Measurements from ENCODE around the gene WFDC10A. TPM values are rescaled to one million over a fixed set of nuclear protein-coding genes. Genes with fewer than 3 reads are reported as not detected.

Gene WFDC10A
- polyA plus RNA-seq, 2 of the 4 experiments (the other 2 are of a cell fraction): not detected

GRCh38 chr20:45607810-45608209 lies 21.7 kb upstream of the WFDC10A start:
- CTCF ChIA-PET: no interaction called here
- POLR2A ChIA-PET: no interaction called here
- no peak overlapping the region for H3K4me3 ChIP-seq

DNA sequence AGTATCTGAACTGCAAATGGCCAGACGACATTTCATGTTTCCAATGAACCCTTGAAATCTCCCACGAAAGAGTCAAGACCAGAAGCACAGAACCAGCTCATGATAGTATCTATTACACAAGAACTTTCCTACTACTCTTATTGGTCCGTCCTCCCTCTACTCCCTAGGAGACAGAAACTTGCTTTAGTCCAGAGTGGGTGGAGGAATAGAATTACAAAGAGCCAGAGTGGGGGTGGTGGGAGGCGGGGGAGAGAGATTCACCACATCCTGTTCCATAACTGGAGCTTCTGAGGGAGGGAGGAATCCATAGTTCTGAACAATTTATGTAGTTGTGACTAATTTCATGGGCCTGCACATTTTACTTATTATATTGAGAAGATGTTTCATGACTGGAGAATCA lies 18.5 kb upstream of the WFDC10A start:
- ATAC-seq: no peak
- FAIRE-seq: no peak
- CTCF ChIA-PET: interaction anchor here (0.7 to 1.3 kb wide), 3 partner anchors 18 to 744 kb away, joined by 3 read pairs; partner anchors contain the start of gene WFDC10A

More at GRCh38 chr20:45607810-45608209, 21.7 kb upstream of the WFDC10A start:
- 19% methylated on average over 1 of the region's 1 CpG for WGBS (ENCODE audit: missing lambda C conversion rate)
- DNase-seq (ENCODE audit: low read depth in 1 of 2, low spot score in 1 of 2) (no peak), ATAC-seq (no peak), FAIRE-seq (no peak)
- Histone ChIP-seq H3K4me1 (no peaks in the 10 kb centered on the region), H3K4me2 (no peak overlapping the region), H3K9me3 (peaks cover 6% of the 10 kb centered on the region; the same call in 1 of the 3 replicates), H3K27ac (no peak overlapping the region)
- TF ChIP-seq PHF8 (IDR thresholded peaks at IDR 0.05; ENCODE audit: borderline replicate concordance, low read depth) (no peak), MAFK (IDR thresholded peaks at IDR 0.05; ENCODE audit: partially characterized antibody) (no peak), NPAS2 (CRISPR knock-in tag; IDR thresholded peaks at IDR 0.05; ENCODE audit: borderline replicate concordance) (no peak), CHD2 (IDR thresholded peaks at IDR 0.05; ENCODE audit: low read length, partially characterized antibody) (no peak), SMC3 (IDR thresholded peaks at IDR 0.05) (no peak), TFCP2L1 (CRISPR knock-in tag; IDR thresholded peaks at IDR 0.05) (no peak)

DNA sequence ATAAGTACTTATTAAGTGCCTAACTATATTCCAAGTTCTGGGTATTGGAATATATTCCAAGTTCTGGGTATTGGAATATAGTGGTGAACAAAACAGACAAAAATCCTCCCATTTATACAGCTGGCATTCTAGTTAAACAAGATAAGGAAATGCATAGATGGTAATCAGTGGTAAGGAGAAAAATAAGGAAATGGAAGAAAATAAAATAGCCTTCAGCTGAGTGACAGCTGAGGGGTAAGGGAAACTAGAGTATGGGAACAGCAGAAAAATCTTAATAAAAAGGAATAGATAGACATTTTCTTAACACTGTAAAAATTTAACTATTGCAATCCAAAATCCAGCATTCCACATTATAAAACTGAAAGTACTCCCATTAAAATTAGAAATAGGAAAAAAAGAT lies 17.2 kb upstream of the WFDC10A start:
- Histone ChIP-seq H3K27ac (no peak overlapping the region), H3K4me2 (no peak overlapping the region), H3K9me3 (no peaks in the 10 kb centered on the region), H3K4me1 (no peaks in the 10 kb centered on the region), H3K4me3 (no peak overlapping the region)
- no peak for ATAC-seq
- no peak for FAIRE-seq
- CTCF ChIA-PET: interaction anchor here (1.0 kb wide), 1 partner anchor 17 kb away, joined by 4 read pairs; the partner anchor contains the start of gene WFDC10A
- no peak for DNase-seq (ENCODE audit: low read depth in 1 of 2, low spot score in 1 of 2)
- POLR2A ChIA-PET: no interaction called here
- TF ChIP-seq BHLHE40 (IDR thresholded peaks at IDR 0.05; ENCODE audit: low read depth, low read length) (no peak), RCOR1 (IDR thresholded peaks at IDR 0.05; ENCODE audit: low read depth, low read length) (no peak), KDM1A (IDR thresholded peaks at IDR 0.05; ENCODE audit: low read depth) (no peak), HES2 (IDR thresholded peaks at IDR 0.05) (no peak), NFE2L2 (conservative IDR thresholded peaks at IDR 0.05; ENCODE audit: low read length) (no peak), HMGXB4 (CRISPR knock-in tag; IDR thresholded peaks at IDR 0.05; ENCODE audit: borderline replicate concordance) (no peak), HOXB13 (CRISPR knock-in tag; IDR thresholded peaks at IDR 0.05; ENCODE audit: low read depth) (no peak), MAFK (IDR thresholded peaks at IDR 0.05; ENCODE audit: partially characterized antibody) (no peak), ZFP36 (IDR thresholded peaks at IDR 0.05; ENCODE audit: borderline replicate concordance, partially characterized antibody) (no peak), JUN (IDR thresholded peaks at IDR 0.05) (no peak), JUNB (IDR thresholded peaks at IDR 0.05) (no peak), RFX5 (IDR thresholded peaks at IDR 0.05) (no peak), FOSB (CRISPR knock-in tag; IDR thresholded peaks at IDR 0.05) (no peak)
- TF ChIP-seq, protein P1, sequence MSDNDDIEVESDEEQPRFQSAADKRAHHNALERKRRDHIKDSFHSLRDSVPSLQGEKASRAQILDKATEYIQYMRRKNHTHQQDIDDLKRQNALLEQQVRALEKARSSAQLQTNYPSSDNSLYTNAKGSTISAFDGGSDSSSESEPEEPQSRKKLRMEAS (IDR thresholded peaks at IDR 0.05): no peak

More for the DNA sequence above, 18.5 kb upstream of the WFDC10A start:
- POLR2A ChIA-PET: no interaction called here
- H3K4me1 ChIP-seq: no peaks in the 10 kb centered on the region
- no peak overlapping the region for H3K4me2 ChIP-seq
- no peak overlapping the region for H3K4me3 ChIP-seq
- under 1% methylated on average over 4 of the region's 4 CpGs for WGBS (ENCODE audit: missing lambda C conversion rate)
- DNase-seq (ENCODE audit: low read depth in 1 of 2, low spot score in 1 of 2): no peak
- peaks cover 2% of the 10 kb centered on the region; the same call in 1 of the 3 replicates for H3K9me3 ChIP-seq
- TF ChIP-seq FOXS1 (CRISPR knock-in tag; IDR thresholded peaks at IDR 0.05): no peak
- TF ChIP-seq, protein P2, sequence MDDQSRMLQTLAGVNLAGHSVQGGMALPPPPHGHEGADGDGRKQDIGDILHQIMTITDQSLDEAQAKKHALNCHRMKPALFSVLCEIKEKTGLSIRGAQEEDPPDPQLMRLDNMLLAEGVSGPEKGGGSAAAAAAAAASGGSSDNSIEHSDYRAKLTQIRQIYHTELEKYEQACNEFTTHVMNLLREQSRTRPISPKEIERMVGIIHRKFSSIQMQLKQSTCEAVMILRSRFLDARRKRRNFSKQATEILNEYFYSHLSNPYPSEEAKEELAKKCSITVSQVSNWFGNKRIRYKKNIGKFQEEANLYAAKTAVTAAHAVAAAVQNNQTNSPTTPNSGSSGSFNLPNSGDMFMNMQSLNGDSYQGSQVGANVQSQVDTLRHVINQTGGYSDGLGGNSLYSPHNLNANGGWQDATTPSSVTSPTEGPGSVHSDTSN (IDR thresholded peaks at IDR 0.05): no peak
- TF ChIP-seq HMGXB4 (CRISPR knock-in tag; IDR thresholded peaks at IDR 0.05; ENCODE audit: borderline replicate concordance): no peak
- TF ChIP-seq PHF8 (IDR thresholded peaks at IDR 0.05; ENCODE audit: borderline replicate concordance, low read depth): no peak
- TF ChIP-seq FOSL2 (IDR thresholded peaks at IDR 0.05): no peak
- TF ChIP-seq FOSL2 (CRISPR knock-in tag; IDR thresholded peaks at IDR 0.05): no peak
- no peak for TF ChIP-seq RFX5 (IDR thresholded peaks at IDR 0.05)
- TF ChIP-seq, protein P3, sequence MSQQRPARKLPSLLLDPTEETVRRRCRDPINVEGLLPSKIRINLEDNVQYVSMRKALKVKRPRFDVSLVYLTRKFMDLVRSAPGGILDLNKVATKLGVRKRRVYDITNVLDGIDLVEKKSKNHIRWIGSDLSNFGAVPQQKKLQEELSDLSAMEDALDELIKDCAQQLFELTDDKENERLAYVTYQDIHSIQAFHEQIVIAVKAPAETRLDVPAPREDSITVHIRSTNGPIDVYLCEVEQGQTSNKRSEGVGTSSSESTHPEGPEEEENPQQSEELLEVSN (IDR thresholded peaks at IDR 0.05; ENCODE audit: borderline replicate concordance, low read depth): no peak
- no peak for TF ChIP-seq ZC3H11A (IDR thresholded peaks at IDR 0.05)
- TF ChIP-seq HOXA7 (CRISPR knock-in tag; IDR thresholded peaks at IDR 0.05): no peak
- no peak for TF ChIP-seq MAZ (IDR thresholded peaks at IDR 0.05; ENCODE audit: borderline replicate concordance, low read depth, low read length)
- no peak for TF ChIP-seq RAD21 (conservative IDR thresholded peaks at IDR 0.05 in 1 of 2, IDR thresholded peaks at IDR 0.05 in 1 of 2)
- TF ChIP-seq HOXB5 (CRISPR knock-in tag; IDR thresholded peaks at IDR 0.05): no peak
- TF ChIP-seq HOXB13 (CRISPR knock-in tag; IDR thresholded peaks at IDR 0.05; ENCODE audit: low read depth): no peak
- H3K27ac ChIP-seq: no peak overlapping the region
